WERI-Rb-1 (cell line): ENCODE results near the gene RABEPK.
"Not testable (repeated sequence)": the region's sequence is repeated elsewhere in the genome, so short reads cannot be mapped to it uniquely, and the experiment has no call there.

Source experiments
- DNase-seq: peaks from one replicate; pipeline ENCODE4 v3.0.0-alpha.2; 2020
- H3K27ac ChIP-seq: fragments of 250-450 bp; sonication (Bioruptor Pico); 2 replicates; pipeline ENCODE4 v1.5.1; 2020; ENCODE audit warnings: mild to moderate bottlenecking, moderate library complexity
- H3K27me3 ChIP-seq: fragments of 250-450 bp; sonication (Bioruptor Pico); 2 replicates; pipeline ENCODE4 v1.5.1; 2021; ENCODE audit warnings: mild to moderate bottlenecking, low read depth, moderate library complexity; ENCODE audit not compliant: insufficient read depth, severe bottlenecking
- H3K36me3 ChIP-seq: fragments of 250-450 bp; sonication (Bioruptor Pico); 2 replicates; pipeline ENCODE4 v1.5.1; 2020; ENCODE audit warnings: mild to moderate bottlenecking, moderate library complexity
- H3K4me3 ChIP-seq: 2 replicates; pipeline ENCODE4 v1.5.1; 2011; ENCODE audit warnings: low read depth, mild to moderate bottlenecking, control low read depth, low read length
- H3K9me3 ChIP-seq: fragments of 250-450 bp; sonication (Bioruptor Pico); 2 replicates; pipeline ENCODE4 v1.5.1; 2021; ENCODE audit warnings: mild to moderate bottlenecking, moderate library complexity; ENCODE audit not compliant: severe bottlenecking
- TF ChIP-seq, protein P1 (sequence below): IDR thresholded peaks from 2 replicates; pipeline ENCODE4 v1.5.1; 2011; ENCODE audit warnings: low read depth, mild to moderate bottlenecking, control low read depth, inconsistent platforms, low read length

The RABEPK gene

DNA sequence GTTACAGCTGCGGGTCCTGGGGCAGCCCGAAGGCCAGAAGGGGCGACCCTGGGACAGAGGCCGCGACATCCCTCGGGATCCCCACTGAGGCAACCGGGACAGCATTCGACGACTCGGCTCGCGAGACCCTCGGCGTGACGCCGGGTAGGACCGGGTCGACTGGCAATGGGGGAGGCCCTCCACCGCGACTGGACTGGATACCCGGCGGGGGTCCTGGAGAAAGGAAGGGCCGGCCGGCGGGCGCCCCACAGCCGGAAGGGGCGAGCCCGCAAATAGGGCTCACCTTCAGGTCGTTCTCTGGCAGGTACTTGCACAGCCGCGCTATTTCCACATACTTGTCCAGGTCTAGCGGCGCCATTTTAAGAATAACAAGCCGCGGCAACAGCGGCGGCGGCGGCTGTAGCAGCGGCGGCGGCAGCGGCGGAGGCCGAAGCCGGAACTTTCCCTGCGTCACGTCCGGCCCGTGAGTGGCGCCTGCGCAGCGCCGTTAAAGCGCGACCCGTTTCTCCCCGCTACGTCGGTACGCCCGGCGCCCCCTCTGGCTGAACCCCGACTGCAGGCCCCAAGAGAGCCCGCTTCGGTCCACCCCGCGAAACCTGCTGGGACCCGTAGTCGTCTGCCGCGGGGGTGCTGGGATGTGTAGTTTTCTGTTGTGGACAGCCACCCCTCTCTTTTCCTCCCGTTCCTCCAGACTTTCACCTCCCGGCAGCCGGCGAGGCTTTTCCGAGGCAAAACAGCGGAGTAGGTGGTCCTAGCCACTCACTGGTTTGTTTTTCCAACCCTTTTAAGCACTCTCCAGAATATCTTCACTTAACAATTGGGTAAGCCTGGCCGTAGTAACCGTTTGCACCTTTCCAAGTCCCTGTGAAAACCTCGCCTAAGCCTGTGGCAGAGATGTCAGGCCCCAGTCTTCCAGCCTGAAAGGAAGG, 10.7 kb upstream of the RABEPK start, which contains the start of gene PPP6C:
PPP6C (minus strand) TSS at position 443 of the 929 bp plus-strand sequence; CDS start at position 358, 85 bp downstream.
- peaks cover 17% of the 10 kb centered on the region for H3K36me3 ChIP-seq
- H3K4me3 ChIP-seq, result peak within 1 kb of the TSS; percentile 97
- no peaks in the 10 kb centered on the region for H3K27me3 ChIP-seq
- TF ChIP-seq, protein P1, sequence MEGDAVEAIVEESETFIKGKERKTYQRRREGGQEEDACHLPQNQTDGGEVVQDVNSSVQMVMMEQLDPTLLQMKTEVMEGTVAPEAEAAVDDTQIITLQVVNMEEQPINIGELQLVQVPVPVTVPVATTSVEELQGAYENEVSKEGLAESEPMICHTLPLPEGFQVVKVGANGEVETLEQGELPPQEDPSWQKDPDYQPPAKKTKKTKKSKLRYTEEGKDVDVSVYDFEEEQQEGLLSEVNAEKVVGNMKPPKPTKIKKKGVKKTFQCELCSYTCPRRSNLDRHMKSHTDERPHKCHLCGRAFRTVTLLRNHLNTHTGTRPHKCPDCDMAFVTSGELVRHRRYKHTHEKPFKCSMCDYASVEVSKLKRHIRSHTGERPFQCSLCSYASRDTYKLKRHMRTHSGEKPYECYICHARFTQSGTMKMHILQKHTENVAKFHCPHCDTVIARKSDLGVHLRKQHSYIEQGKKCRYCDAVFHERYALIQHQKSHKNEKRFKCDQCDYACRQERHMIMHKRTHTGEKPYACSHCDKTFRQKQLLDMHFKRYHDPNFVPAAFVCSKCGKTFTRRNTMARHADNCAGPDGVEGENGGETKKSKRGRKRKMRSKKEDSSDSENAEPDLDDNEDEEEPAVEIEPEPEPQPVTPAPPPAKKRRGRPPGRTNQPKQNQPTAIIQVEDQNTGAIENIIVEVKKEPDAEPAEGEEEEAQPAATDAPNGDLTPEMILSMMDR, result peak; percentile 87
- H3K9me3 ChIP-seq, result no peaks in the 10 kb centered on the region
- H3K27ac ChIP-seq, result peak within 1 kb of the TSS; percentile 87
- DNase-seq, result peak; percentile 100

DNA sequence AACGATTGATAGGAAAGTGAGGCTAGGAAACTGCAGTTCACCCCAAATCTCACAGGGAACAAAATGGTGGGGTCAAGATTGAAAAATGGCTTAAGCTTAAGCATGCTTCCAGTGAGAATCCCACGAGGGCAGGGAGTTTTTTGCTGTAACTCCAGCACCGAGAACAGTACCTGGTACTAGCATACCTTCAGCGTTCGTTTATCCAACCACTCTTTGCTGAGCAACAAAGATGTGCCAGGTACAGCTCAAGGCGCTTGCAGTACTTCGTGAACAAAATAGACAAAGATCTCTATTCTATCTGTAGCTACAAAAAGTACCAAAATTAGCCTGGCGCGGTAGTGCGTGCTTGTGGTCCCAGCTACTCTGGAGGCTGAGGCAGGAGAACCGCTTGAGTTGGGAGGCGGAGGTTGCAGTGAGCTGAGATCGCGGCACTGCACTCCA, 10.0 kb upstream of the RABEPK start:
- Histone ChIP-seq H3K36me3 (peaks cover 15% of the 10 kb centered on the region), H3K27me3 (no peaks in the 10 kb centered on the region), H3K9me3 (no peaks in the 10 kb centered on the region), H3K4me3 (peak overlapping the region; percentile 97), H3K27ac (peak overlapping the region; percentile 87)
- no peak for DNase-seq
- TF ChIP-seq, protein P1, result no peak

DNA sequence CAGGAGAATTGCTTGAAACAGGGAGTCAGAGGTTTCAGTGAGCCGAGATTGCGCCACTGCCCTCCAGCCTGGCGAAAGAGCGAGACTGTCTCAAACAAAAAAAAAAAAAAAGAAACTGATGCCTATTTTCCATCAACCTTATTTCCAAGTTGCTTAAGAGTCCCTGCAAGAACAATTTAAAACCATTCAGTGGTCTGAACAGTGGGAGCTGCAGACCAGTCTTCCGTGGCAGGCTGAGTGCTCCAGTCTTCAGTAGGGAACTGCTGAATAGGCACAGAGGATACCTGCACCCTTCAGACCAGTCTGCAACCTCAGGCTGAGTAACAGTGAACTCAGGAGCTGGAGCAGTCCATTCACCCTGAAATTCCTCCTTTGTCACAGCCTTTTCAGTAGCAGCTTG, 5.9 kb upstream of the RABEPK start:
- H3K4me3 ChIP-seq, H3K27ac ChIP-seq, H3K36me3 ChIP-seq: not testable (repeated sequence)

DNA sequence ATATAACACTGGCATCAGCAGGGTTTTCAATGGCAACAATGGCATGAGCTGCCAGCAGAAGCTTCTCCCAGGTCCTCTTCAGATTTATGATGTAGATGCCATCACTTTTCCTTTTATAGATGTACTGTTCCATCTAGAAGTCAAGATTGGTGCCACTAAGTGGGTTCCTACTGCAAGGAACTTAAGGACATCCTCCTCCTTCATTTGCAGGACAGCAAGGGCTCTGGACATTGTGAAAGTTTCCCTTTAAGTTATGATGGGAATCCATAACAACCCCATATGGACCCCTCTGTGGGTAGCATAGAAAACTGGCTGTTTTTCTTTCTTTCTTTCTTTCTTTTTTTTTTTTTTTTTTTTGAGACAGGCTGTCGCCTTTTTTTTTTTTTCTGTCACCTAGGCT, 4.8 kb upstream of the RABEPK start:
- DNase-seq, H3K9me3 ChIP-seq, H3K36me3 ChIP-seq, H3K27ac ChIP-seq, H3K4me3 ChIP-seq, H3K27me3 ChIP-seq: not testable (repeated sequence)

More for the DNA sequence above, 5.9 kb upstream of the RABEPK start:
- H3K27me3 ChIP-seq, H3K9me3 ChIP-seq, DNase-seq: not testable (repeated sequence)

DNA sequence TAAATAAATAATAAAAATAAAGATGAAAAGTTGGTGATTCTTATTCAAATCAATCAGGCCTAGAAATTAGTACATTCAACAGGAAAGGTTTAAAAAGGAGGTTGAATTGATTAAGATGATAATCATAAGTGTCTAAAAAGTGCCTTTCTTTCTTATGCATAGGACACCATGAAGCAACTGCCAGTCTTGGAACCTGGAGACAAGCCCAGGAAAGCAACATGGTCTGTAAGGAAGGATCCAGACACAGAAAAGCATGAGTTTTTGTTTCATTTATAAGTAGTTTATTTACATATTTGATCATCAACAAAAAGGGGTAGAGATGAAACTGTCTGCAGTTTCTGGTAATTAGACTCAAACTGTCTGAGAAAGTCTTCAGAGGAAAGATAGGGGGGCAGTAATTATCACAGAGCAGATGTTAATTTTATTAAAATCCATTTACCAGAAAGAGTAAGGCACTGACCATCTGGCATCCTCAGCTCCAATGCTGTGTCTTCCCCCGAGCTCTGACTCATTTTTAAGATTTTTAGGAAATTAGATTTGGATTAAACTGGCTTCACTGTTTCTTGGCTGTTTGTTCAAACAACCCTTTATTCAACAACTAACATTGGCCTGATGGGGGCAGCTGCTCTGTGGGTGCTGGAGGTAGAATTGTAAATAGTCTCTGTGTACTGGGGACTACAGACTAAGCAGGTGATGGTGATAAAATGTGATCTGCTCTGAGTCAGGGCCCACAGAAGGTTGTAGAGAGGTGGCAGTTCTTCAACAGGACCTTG, 2.7 kb downstream of the RABEPK start:
- TF ChIP-seq, protein P1, result 0 out of 2 replicates have a peak, but pooled peaks have one; percentile 19
- Histone ChIP-seq H3K9me3 (no peaks in the 10 kb centered on the region), H3K36me3 (peaks cover 41% of the 10 kb centered on the region), H3K4me3 (no peak overlapping the region), H3K27me3 (no peaks in the 10 kb centered on the region), H3K27ac (peak overlapping the region; percentile 68)
- DNase-seq, result peak; percentile 62

DNA sequence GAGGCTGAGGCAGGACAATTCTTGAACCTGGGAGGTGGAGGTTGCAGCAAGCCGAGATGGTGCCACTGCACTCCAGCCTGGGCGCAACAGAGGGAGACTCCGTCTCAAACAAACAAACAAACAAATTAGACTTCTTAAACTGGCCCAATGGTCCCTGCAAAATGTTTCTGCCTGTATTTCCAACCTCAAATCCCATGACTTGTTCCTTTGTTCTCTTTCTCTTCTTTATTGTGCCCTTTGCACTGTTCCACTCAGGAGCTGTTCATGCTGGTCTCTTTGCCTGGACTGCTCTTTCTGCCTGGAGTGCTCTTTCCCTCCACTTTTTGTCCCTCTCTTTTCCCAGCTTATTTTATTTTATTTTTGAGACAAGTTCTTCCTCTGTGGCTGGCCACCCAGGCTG, 4.1 kb downstream of the RABEPK start:
- H3K9me3 ChIP-seq, result no peaks in the 10 kb centered on the region

More for the DNA sequence above, 4.1 kb downstream of the RABEPK start:
- peaks cover 50% of the 10 kb centered on the region for H3K36me3 ChIP-seq
- no peak overlapping the region; the same call in 1 of the 2 replicates for H3K27ac ChIP-seq
- no peaks in the 10 kb centered on the region for H3K27me3 ChIP-seq
- H3K4me3 ChIP-seq, result no peak overlapping the region
- no peak for DNase-seq
- TF ChIP-seq, protein P1, result no peak
